Liver (tissue), 9 donors: ENCODE results near the gene ARHGAP21. TPM values are rescaled to one million over a fixed set of nuclear protein-coding genes. Genes with fewer than 3 reads are reported as not detected.

ENCODE experiments used
- DNase-seq: peaks from one replicate; pipeline ENCODE4 v3.0.0-alpha.2; 2017; ENCODE audit warnings: low spot score
- H3K27ac ChIP-seq, 2 donors: one replicate each; pipeline ENCODE4 v1.7.0; 2013; ENCODE audit warnings: inconsistent platforms in 2 of 2, low read length in 2 of 2, control low read depth in 1 of 2, low read depth in 1 of 2, mild to moderate bottlenecking in 1 of 2
- H3K27me3 ChIP-seq, 4 donors: one replicate each; pipeline versions ENCODE4 v1.6.1 to v1.7.0; 2013; ENCODE audit warnings: low read length in 3 of 4, inconsistent platforms in 1 of 4, mild to moderate bottlenecking in 1 of 4, moderate library complexity in 1 of 4; ENCODE audit not compliant: control insufficient read depth in 4 of 4, insufficient read depth in 4 of 4
- H3K36me3 ChIP-seq, 4 donors: one replicate each; pipeline versions ENCODE4 v1.6.1 to v1.7.0; 2013; ENCODE audit warnings: low read length in 3 of 4, mild to moderate bottlenecking in 3 of 4, low read depth in 1 of 4, moderate library complexity in 1 of 4; ENCODE audit not compliant: control insufficient read depth in 4 of 4, insufficient read depth in 3 of 4
- H3K4me1 ChIP-seq, 4 donors: one replicate each; pipeline versions ENCODE4 v1.6.1 to v1.7.0; 2013; ENCODE audit warnings: low read length in 3 of 4, mild to moderate bottlenecking in 3 of 4, moderate library complexity in 1 of 4; ENCODE audit not compliant: control insufficient read depth in 4 of 4, insufficient read depth in 4 of 4
- H3K4me3 ChIP-seq, 3 donors: one replicate each; pipeline versions ENCODE4 v1.6.1 to v1.7.0; 2013; ENCODE audit warnings: low read length in 3 of 3, control low read depth in 1 of 3, low read depth in 1 of 3, mild to moderate bottlenecking in 1 of 3
- H3K9ac ChIP-seq, 2 donors: one replicate each; pipeline ENCODE4 v1.7.0; 2013; ENCODE audit warnings: low read length in 2 of 2, mild to moderate bottlenecking in 2 of 2, moderate library complexity in 2 of 2, control low read depth in 1 of 2, low read depth in 1 of 2
- H3K9me3 ChIP-seq, 4 donors: one replicate each; pipeline versions ENCODE4 v1.6.1 to v1.7.0; 2013; ENCODE audit warnings: low read length in 3 of 4; ENCODE audit not compliant: control insufficient read depth in 4 of 4
- EGR1 ChIP-seq, 2 donors: IDR thresholded peaks; 2 replicates each; pipeline ENCODE4 v1.6.1; 2016 to 2018; ENCODE audit warnings: antibody characterized with exemption in 2 of 2, low read depth in 2 of 2
- FOXA2 ChIP-seq: IDR thresholded peaks from 2 replicates; pipeline ENCODE4 v1.6.1; 2016; ENCODE audit warnings: antibody characterized with exemption
- GABPA ChIP-seq, 2 donors: IDR thresholded peaks in 1 of 2; conservative IDR thresholded peaks in 1 of 2; 2 replicates each; pipeline ENCODE4 v1.6.1; 2016; ENCODE audit warnings: antibody characterized with exemption in 2 of 2, mild to moderate bottlenecking in 1 of 2, moderate library complexity in 1 of 2
- HNF4A ChIP-seq, 2 donors: conservative IDR thresholded peaks; 2 replicates each; pipeline ENCODE4 v1.6.1; 2016; ENCODE audit warnings: antibody characterized with exemption in 2 of 2, mild to moderate bottlenecking in 2 of 2
- JUND ChIP-seq, 2 donors: IDR thresholded peaks; 2 replicates each; pipeline ENCODE4 v1.6.1; 2016; ENCODE audit warnings: antibody characterized with exemption in 2 of 2
- NR2F2 ChIP-seq: IDR thresholded peaks from 2 replicates; pipeline ENCODE4 v1.6.1; 2016; ENCODE audit warnings: antibody characterized with exemption
- RXRA ChIP-seq, 2 donors: IDR thresholded peaks; 2 replicates each; pipeline ENCODE4 v1.6.1; 2017 to 2018; ENCODE audit warnings: antibody characterized with exemption in 2 of 2, mild to moderate bottlenecking in 1 of 2
- SP1 ChIP-seq: IDR thresholded peaks from 2 replicates; pipeline ENCODE4 v1.6.1; 2018; ENCODE audit warnings: antibody characterized with exemption, mild to moderate bottlenecking
- YY1 ChIP-seq: IDR thresholded peaks from 2 replicates; pipeline ENCODE4 v1.6.1; 2016; ENCODE audit warnings: antibody characterized with exemption, mild to moderate bottlenecking
- WGBS: extraction: QIAGEN DNeasy Blood & Tissue Kit; methylation state at CpG from one replicate; pipeline ENCODE4 v1.1.7; 2013; 5-methylcytosine and 5-hydroxymethylcytosine counted together
- polyA plus RNA-seq, 2 donors: library from polyadenylated mRNA; stranded (reverse) in 1 of 2; unstranded in 1 of 2; fragments of 200-250 nt in 1 of 2; fragments of >200 nt in 1 of 2; fragmentation: Nextera tagmentation in 1 of 2; extraction: Ambion mirVana in 1 of 2; gene quantifications; one replicate each; pipeline versions ENCODE4 v1.2.1 to v1.2.3, GENCODE V29; 2013 to 2015
- total RNA-seq, 2 donors: library from RNA; depleted of rRNA; stranded (reverse); fragments of >200 nt; gene quantifications; one replicate each; pipeline ENCODE4 v1.2.3, GENCODE V29; 2014
- TF ChIP-seq, protein P1 (sequence below): IDR thresholded peaks from 2 replicates; pipeline ENCODE4 v1.6.1; 2016; ENCODE audit warnings: antibody characterized with exemption, mild to moderate bottlenecking
- TF ChIP-seq, protein P2 (sequence below): IDR thresholded peaks from 2 replicates; pipeline ENCODE4 v1.6.1; 2016; ENCODE audit warnings: antibody characterized with exemption
- TF ChIP-seq, protein P3 (sequence below): IDR thresholded peaks from 2 replicates; pipeline ENCODE4 v1.6.1; 2016; ENCODE audit warnings: antibody characterized with exemption
- donor health status: healthy.
- donor health status: healthy.
- donor health status: healthy.
- donor health status: healthy.
- donor health status: healthy.

Gene ARHGAP21
- total and polyA plus RNA-seq, 4 donors: 7.8 to 30.6 (median 15.7) TPM

DNA sequence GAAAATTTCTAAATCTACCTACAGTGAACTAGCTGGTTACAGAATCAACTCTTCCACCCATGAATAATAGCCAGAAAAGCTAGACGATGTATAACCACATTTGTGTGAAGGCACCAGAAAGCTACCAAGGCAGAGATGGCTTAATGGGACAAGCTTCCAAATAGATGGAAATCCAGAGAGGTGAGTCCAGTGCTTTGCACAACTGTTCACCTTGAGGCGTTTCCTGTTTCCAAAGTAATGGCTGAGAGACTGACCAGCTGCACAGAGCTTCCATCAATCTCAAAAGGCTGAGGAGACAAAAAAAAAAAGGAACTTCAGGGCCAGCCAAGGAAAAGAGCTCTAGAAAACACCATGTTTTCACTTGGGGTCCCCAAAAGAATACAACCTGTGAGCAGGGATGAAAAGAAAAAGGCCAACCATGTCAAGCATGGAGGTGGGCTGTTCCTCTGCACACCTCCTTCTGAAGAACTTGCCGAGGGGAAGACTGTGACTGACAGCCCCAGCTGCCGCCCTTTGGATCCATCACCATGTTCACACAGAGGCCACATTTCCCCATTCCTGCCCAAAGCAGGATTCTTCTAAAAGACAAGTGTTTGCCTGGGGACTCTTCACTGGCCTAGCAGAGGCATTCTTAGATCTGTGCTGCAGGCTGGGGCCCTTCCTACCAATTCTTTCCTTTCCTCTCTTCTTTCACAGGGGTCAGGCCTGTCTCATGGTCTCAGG lies 72.9 kb downstream of the ARHGAP21 start:
- H3K4me1 ChIP-seq: peaks cover 0 to 2% (median under 1%) of the 10 kb centered on the region in 4 donors
- no peaks in the 10 kb centered on the region for H3K27me3 ChIP-seq
- H3K4me3 ChIP-seq: no peak overlapping the region
- no peak overlapping the region for H3K27ac ChIP-seq
- H3K9ac ChIP-seq: no peak overlapping the region
- no peaks in the 10 kb centered on the region for H3K9me3 ChIP-seq
- no peak for DNase-seq
- no peak for TF ChIP-seq EGR1 (IDR thresholded peaks at IDR 0.05; ENCODE audit: low read depth in 2 of 2)
- TF ChIP-seq YY1: no peak
- TF ChIP-seq, protein P1, sequence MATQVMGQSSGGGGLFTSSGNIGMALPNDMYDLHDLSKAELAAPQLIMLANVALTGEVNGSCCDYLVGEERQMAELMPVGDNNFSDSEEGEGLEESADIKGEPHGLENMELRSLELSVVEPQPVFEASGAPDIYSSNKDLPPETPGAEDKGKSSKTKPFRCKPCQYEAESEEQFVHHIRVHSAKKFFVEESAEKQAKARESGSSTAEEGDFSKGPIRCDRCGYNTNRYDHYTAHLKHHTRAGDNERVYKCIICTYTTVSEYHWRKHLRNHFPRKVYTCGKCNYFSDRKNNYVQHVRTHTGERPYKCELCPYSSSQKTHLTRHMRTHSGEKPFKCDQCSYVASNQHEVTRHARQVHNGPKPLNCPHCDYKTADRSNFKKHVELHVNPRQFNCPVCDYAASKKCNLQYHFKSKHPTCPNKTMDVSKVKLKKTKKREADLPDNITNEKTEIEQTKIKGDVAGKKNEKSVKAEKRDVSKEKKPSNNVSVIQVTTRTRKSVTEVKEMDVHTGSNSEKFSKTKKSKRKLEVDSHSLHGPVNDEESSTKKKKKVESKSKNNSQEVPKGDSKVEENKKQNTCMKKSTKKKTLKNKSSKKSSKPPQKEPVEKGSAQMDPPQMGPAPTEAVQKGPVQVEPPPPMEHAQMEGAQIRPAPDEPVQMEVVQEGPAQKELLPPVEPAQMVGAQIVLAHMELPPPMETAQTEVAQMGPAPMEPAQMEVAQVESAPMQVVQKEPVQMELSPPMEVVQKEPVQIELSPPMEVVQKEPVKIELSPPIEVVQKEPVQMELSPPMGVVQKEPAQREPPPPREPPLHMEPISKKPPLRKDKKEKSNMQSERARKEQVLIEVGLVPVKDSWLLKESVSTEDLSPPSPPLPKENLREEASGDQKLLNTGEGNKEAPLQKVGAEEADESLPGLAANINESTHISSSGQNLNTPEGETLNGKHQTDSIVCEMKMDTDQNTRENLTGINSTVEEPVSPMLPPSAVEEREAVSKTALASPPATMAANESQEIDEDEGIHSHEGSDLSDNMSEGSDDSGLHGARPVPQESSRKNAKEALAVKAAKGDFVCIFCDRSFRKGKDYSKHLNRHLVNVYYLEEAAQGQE: no peak
- 97% methylated on average over 4 of the region's 4 CpGs for WGBS
- H3K36me3 ChIP-seq: no peaks in the 10 kb centered on the region

DNA sequence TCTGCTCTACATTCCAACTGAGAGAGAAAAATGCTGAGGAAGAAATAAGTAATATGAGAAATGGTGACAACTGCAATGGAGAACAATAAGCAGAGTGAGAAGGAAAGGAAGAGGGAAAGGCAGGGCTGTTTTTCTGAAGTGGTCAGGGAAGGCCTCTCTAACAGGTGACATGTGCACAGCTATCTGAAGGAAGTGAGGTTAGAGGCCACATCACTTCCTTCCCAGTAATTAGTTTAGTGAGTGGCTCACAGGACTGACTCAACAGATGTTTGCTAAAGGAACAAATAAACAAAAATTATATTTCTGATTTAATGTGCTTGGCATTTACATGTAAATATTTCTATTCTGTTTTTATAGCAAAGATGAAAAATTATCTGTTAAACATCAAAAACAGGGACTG lies 77.9 kb downstream of the ARHGAP21 start:
- Histone ChIP-seq H3K27ac (no peak overlapping the region), H3K9ac (no peak overlapping the region), H3K4me1 (peaks cover 0 to 16% (median 11%) of the 10 kb centered on the region in 4 donors), H3K36me3 (no peaks in the 10 kb centered on the region), H3K9me3 (no peaks in the 10 kb centered on the region), H3K27me3 (no peaks in the 10 kb centered on the region), H3K4me3 (no peak overlapping the region)
- no peak for DNase-seq
- TF ChIP-seq HNF4A (conservative IDR thresholded peaks at IDR 0.05) (no peak), EGR1 (IDR thresholded peaks at IDR 0.05; ENCODE audit: low read depth in 2 of 2) (no peak), YY1 (no peak), GABPA (IDR thresholded peaks at IDR 0.05 in 1 of 2, conservative IDR thresholded peaks at IDR 0.05 in 1 of 2) (no peak), RXRA (IDR thresholded peaks at IDR 0.05) (no peak), NR2F2 (no peak), JUND (IDR thresholded peaks at IDR 0.05) (no peak), SP1 (no peak), FOXA2 (no peak)
- TF ChIP-seq, protein P2, sequence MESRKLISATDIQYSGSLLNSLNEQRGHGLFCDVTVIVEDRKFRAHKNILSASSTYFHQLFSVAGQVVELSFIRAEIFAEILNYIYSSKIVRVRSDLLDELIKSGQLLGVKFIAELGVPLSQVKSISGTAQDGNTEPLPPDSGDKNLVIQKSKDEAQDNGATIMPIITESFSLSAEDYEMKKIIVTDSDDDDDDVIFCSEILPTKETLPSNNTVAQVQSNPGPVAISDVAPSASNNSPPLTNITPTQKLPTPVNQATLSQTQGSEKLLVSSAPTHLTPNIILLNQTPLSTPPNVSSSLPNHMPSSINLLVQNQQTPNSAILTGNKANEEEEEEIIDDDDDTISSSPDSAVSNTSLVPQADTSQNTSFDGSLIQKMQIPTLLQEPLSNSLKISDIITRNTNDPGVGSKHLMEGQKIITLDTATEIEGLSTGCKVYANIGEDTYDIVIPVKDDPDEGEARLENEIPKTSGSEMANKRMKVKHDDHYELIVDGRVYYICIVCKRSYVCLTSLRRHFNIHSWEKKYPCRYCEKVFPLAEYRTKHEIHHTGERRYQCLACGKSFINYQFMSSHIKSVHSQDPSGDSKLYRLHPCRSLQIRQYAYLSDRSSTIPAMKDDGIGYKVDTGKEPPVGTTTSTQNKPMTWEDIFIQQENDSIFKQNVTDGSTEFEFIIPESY: no peak
- TF ChIP-seq, protein P1: no peak
- TF ChIP-seq, protein P3, sequence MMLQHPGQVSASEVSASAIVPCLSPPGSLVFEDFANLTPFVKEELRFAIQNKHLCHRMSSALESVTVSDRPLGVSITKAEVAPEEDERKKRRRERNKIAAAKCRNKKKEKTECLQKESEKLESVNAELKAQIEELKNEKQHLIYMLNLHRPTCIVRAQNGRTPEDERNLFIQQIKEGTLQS: no peak
